ENCODE measurements around the gene APEX1. TPM values are rescaled to one million over a fixed set of nuclear protein-coding genes. Genes with fewer than 3 reads are reported as not detected.

APEX1 gene
- total RNA-seq, 4 donors from 2014 or later: 108 to 120 (median 111) TPM

GRCh38 chr14:20456971-20457370 is 1.9 kb downstream of the APEX1 start:
- WGBS, 2 donors (ENCODE audit: low coverage in 1 of 2): 81% methylated on average over 13 of the region's 13 CpGs; no CpG with 5 or more reads in 1 of the 2 donors
- in situ Hi-C loops (cut with MboI; ENCODE audit: low pct_ligation_motif_present in 1 of 4, low pct_unique_long_range_greater_than_20kb in 1 of 4, low sequenced_read_pairs in 3 of 4) (loop anchor here in 2 of 4 donors (25.0 kb wide), 2 partner anchors 120 to 230 kb away; partner anchors contain the start of genes CCNB1IP1 (in 2 of the 2), PARP2 (in 2 of the 2), ANG (in 1 of the 2) and RNASE4 (in 1 of the 2)), intact Hi-C loops (cut with DNase I; ENCODE audit: low total_unique reads) (no loop called here)
- Histone ChIP-seq H3K27ac (peak overlapping the region in 3 of 4 donors; percentile 94 to 96 (median 95)), H3K27me3 (no peaks in the 10 kb centered on the region), H3K4me3 (no peak overlapping the region), H3K36me3 (peaks cover 0 to 30% (median 9%) of the 10 kb centered on the region in 4 donors), H3K4me1 (peaks cover 25 to 45% (median 34%) of the 10 kb centered on the region in 4 donors), H3K9me3 (no peaks in the 10 kb centered on the region)
- peak in 1 of 3 donors; percentile 34 for TF ChIP-seq POLR2AphosphoS5 (IDR thresholded peaks at IDR 0.05)
- TF ChIP-seq POLR2A (IDR thresholded peaks at IDR 0.05): no peak
- no peak for DNase-seq

- WGBS, 2 donors (ENCODE audit: low coverage in 1 of 2): 29 to 73% methylated on average over 1 to 8 of the region's 8 CpGs
- Histone ChIP-seq H3K27ac (no peak overlapping the region), H3K4me1 (peaks cover 23 to 47% (median 34%) of the 10 kb centered on the region in 4 donors), H3K9me3 (no peaks in the 10 kb centered on the region), H3K27me3 (no peaks in the 10 kb centered on the region), H3K36me3 (peaks cover 0 to 30% (median 8%) of the 10 kb centered on the region in 4 donors), H3K4me3 (no peak overlapping the region)
- intact Hi-C loops (cut with DNase I; ENCODE audit: low total_unique reads): no loop called here
- in situ Hi-C loops (cut with MboI; ENCODE audit: low pct_ligation_motif_present in 1 of 4, low pct_unique_long_range_greater_than_20kb in 1 of 4, low sequenced_read_pairs in 3 of 4): loop anchor here in 2 of 4 donors (25.0 kb wide), 2 partner anchors 121 to 229 kb away; partner anchors contain the start of genes CCNB1IP1 (in 2 of the 2), PARP2 (in 2 of the 2), ANG (in 1 of the 2) and RNASE4 (in 1 of the 2)
- DNase-seq: no peak
- TF ChIP-seq POLR2AphosphoS5 (IDR thresholded peaks at IDR 0.05) (no peak), EP300 (IDR thresholded peaks at IDR 0.05; ENCODE audit: low read depth) (no peak), CTCF (IDR thresholded peaks at IDR 0.05) (no peak), POLR2A (IDR thresholded peaks at IDR 0.05) (no peak)
Measured at GRCh38 chr14:20458031-20458789, 3.2 kb downstream of the APEX1 start.

GRCh38 chr14:20460458-20461224 is 5.6 kb downstream of the APEX1 start:
- TF ChIP-seq EP300 (IDR thresholded peaks at IDR 0.05; ENCODE audit: low read depth) (no peak), POLR2AphosphoS5 (IDR thresholded peaks at IDR 0.05) (no peak), POLR2A (IDR thresholded peaks at IDR 0.05) (no peak), CTCF (IDR thresholded peaks at IDR 0.05) (no peak)
- Histone ChIP-seq H3K36me3 (peaks cover 0 to 30% (median 8%) of the 10 kb centered on the region in 4 donors), H3K27me3 (no peaks in the 10 kb centered on the region), H3K4me1 (peaks cover 15 to 37% (median 24%) of the 10 kb centered on the region in 4 donors), H3K4me3 (peak overlapping the region; percentile 69 to 86 (median 82)), H3K9me3 (no peaks in the 10 kb centered on the region), H3K27ac (peak overlapping the region; percentile 95 to 99 (median 97))
- in situ Hi-C loops (cut with MboI; ENCODE audit: low pct_ligation_motif_present in 1 of 4, low pct_unique_long_range_greater_than_20kb in 1 of 4, low sequenced_read_pairs in 3 of 4) (loop anchor here in 2 of 4 donors (10.0 to 25.0 kb wide), 4 partner anchors 46 to 227 kb away; partner anchors contain the start of genes CCNB1IP1 (in 2 of the 2), PARP2 (in 2 of the 2), ANG (in 1 of the 2) and RNASE4 (in 1 of the 2)), intact Hi-C loops (cut with DNase I; ENCODE audit: low total_unique reads) (loop anchor here (10.0 kb wide), 2 partner anchors 116 to 154 kb away; partner anchors contain the start of gene PARP2)
- WGBS, 2 donors (ENCODE audit: low coverage in 1 of 2): 4 to 16% methylated on average over 5 to 31 of the region's 32 CpGs
- DNase-seq: peak; percentile 81
